ENCODE data around the gene MAPK10.
"Not testable (repeated sequence)": the region's sequence is repeated elsewhere in the genome, so short reads cannot be mapped to it uniquely, and the experiment has no call there.

The MAPK10 gene

DNA sequence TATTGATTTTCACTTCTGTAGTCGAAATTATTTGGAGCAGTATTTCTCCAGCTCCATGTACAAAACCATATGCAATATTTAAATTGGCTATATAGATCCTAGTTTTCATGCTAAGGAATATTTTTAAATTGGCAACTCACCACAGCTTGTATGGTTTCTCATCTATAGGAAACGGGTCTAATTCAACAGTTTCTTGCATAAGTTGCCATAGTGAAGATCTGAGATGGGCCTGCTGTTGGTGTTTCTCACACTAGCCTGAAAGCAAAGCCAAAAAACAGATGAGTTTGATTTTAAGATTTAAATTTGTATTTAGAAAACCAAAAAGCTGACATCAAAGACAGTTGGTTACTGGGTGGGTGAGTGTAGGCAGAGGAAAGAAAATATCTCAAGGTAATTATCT, 5.5 kb downstream of the MAPK10 start:
- Histone ChIP-seq H3K4me3 (ENCODE audit: low read length in 2 of 2) (no peak overlapping the region), H3K4me1 (ENCODE audit: control insufficient read depth in 2 of 2, insufficient read depth in 2 of 2, low read length in 2 of 2) (no peaks in the 10 kb centered on the region), H3K9ac (ENCODE audit: low read depth in 1 of 2, low read length in 2 of 2) (no peak overlapping the region), H3K9me3 (ENCODE audit: control insufficient read depth in 2 of 2, low read length in 2 of 2) (no peaks in the 10 kb centered on the region), H3K27me3 (ENCODE audit: control insufficient read depth in 2 of 2, insufficient read depth in 2 of 2, low read length in 2 of 2) (no peaks in the 10 kb centered on the region), H3K27ac (ENCODE audit: low read depth in 2 of 2, low read length in 2 of 2) (no peak overlapping the region), H3K36me3 (ENCODE audit: control insufficient read depth in 2 of 2, insufficient read depth in 2 of 2, low read length in 2 of 2) (no peaks in the 10 kb centered on the region)

DNA sequence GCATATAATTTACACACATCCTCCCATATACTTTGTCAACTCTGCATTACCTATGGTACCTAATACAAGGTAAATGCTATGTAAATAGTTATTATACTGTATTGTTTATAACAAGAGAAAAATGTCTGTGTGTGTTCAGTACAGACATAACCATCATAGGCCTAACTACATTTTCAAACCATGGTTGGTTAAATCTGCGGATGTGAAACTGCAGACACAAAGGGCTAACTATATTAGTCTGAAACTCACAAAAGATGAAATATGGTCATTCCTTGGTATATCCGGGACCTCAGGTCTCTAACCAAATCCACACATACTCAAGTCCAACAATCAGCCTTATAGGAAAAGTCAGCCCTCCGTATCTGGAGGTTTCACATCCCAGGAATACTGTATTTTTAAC, 13.5 kb downstream of the MAPK10 start:
- H3K9ac ChIP-seq (ENCODE audit: low read depth in 1 of 2, low read length in 2 of 2) = no peak overlapping the region
- H3K9me3 ChIP-seq (ENCODE audit: control insufficient read depth in 2 of 2, low read length in 2 of 2) = no peaks in the 10 kb centered on the region
- H3K4me1 ChIP-seq (ENCODE audit: control insufficient read depth in 2 of 2, insufficient read depth in 2 of 2, low read length in 2 of 2) = no peaks in the 10 kb centered on the region
- H3K36me3 ChIP-seq (ENCODE audit: control insufficient read depth in 2 of 2, insufficient read depth in 2 of 2, low read length in 2 of 2) = no peaks in the 10 kb centered on the region
- no peaks in the 10 kb centered on the region for H3K27me3 ChIP-seq (ENCODE audit: control insufficient read depth in 2 of 2, insufficient read depth in 2 of 2, low read length in 2 of 2)
- no peak overlapping the region for H3K27ac ChIP-seq (ENCODE audit: low read depth in 2 of 2, low read length in 2 of 2)
- no peak overlapping the region for H3K4me3 ChIP-seq (ENCODE audit: low read length in 2 of 2)

DNA sequence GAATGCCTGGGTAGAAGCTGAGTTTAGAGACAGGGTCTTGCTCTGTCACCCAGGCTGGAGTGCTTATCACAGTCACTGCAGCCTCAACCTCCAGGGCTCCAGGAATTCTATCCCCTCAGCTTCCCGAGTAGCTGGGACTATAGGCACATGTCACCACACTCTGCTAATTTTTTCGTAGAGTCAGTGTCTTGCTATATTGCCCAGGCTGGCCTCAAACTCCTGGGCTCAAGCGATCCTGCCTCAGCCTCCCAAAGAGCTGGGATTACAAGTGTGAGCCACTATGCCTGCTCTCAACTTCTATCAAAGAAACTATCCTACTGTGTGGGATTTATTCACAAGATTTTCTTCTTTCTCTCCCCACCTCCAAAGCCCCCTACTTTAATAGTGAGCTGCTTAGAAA, 15.7 kb downstream of the MAPK10 start:
- Histone ChIP-seq H3K4me1 (ENCODE audit: control insufficient read depth in 2 of 2, insufficient read depth in 2 of 2, low read length in 2 of 2) (no peaks in the 10 kb centered on the region), H3K4me3 (ENCODE audit: low read length in 2 of 2) (no peak overlapping the region), H3K27me3 (ENCODE audit: control insufficient read depth in 2 of 2, insufficient read depth in 2 of 2, low read length in 2 of 2) (no peaks in the 10 kb centered on the region), H3K9ac (ENCODE audit: low read depth in 1 of 2, low read length in 2 of 2) (no peak overlapping the region), H3K27ac (ENCODE audit: low read depth in 2 of 2, low read length in 2 of 2) (no peak overlapping the region), H3K9me3 (ENCODE audit: control insufficient read depth in 2 of 2, low read length in 2 of 2) (no peaks in the 10 kb centered on the region), H3K36me3 (ENCODE audit: control insufficient read depth in 2 of 2, insufficient read depth in 2 of 2, low read length in 2 of 2) (no peaks in the 10 kb centered on the region)

DNA sequence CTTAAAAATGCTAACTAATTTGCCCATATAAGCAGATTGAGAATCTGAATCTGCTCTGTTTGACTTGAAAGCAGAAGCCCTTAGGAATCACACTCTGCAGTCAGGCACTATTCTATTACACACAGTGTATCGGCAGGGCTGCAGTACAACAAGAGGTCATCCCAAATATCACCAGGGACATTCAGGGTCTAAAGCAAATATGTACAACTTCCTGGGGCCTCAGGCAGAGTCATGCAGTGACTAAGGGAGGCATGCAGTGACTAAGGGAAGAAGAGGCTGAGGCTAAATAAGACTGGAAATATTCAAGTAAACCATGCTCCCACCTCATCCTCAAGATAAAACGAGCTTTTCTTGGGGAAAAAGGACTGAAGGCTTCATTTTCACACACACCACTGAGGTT, 20.9 kb downstream of the MAPK10 start:
- no peak overlapping the region for H3K27ac ChIP-seq (ENCODE audit: low read depth in 2 of 2, low read length in 2 of 2)
- H3K4me1 ChIP-seq (ENCODE audit: control insufficient read depth in 2 of 2, insufficient read depth in 2 of 2, low read length in 2 of 2) = no peaks in the 10 kb centered on the region
- no peak overlapping the region for H3K4me3 ChIP-seq (ENCODE audit: low read length in 2 of 2)
- H3K27me3 ChIP-seq (ENCODE audit: control insufficient read depth in 2 of 2, insufficient read depth in 2 of 2, low read length in 2 of 2) = no peaks in the 10 kb centered on the region
- no peaks in the 10 kb centered on the region for H3K9me3 ChIP-seq (ENCODE audit: control insufficient read depth in 2 of 2, low read length in 2 of 2)
- no peak overlapping the region for H3K9ac ChIP-seq (ENCODE audit: low read depth in 1 of 2, low read length in 2 of 2)
- H3K36me3 ChIP-seq (ENCODE audit: control insufficient read depth in 2 of 2, insufficient read depth in 2 of 2, low read length in 2 of 2) = no peaks in the 10 kb centered on the region

DNA sequence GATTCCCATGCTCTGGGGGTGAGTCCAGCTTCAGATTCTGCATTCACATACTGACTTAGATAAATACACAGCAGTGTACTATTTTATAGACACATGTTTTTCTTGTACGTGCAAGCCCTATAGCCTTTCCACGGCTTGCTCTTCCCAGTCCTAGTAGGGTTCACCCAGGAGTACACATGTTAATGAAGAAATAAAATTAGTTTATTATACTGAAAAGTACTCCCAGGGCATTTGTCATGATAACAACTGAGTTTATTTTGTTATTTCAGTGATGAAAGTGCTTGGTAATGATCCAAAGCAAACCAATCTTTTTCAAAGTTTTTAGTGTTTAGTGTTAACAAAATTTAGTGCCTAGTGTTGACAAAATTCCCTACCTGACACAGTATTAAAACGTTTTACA, 21.3 kb downstream of the MAPK10 start:
- Histone ChIP-seq H3K9ac (ENCODE audit: low read depth in 1 of 2, low read length in 2 of 2) (no peak overlapping the region), H3K4me1 (ENCODE audit: control insufficient read depth in 2 of 2, insufficient read depth in 2 of 2, low read length in 2 of 2) (no peaks in the 10 kb centered on the region), H3K27ac (ENCODE audit: low read depth in 2 of 2, low read length in 2 of 2) (no peak overlapping the region), H3K4me3 (ENCODE audit: low read length in 2 of 2) (no peak overlapping the region), H3K27me3 (ENCODE audit: control insufficient read depth in 2 of 2, insufficient read depth in 2 of 2, low read length in 2 of 2) (no peaks in the 10 kb centered on the region), H3K36me3 (ENCODE audit: control insufficient read depth in 2 of 2, insufficient read depth in 2 of 2, low read length in 2 of 2) (no peaks in the 10 kb centered on the region), H3K9me3 (ENCODE audit: control insufficient read depth in 2 of 2, low read length in 2 of 2) (no peaks in the 10 kb centered on the region)

DNA sequence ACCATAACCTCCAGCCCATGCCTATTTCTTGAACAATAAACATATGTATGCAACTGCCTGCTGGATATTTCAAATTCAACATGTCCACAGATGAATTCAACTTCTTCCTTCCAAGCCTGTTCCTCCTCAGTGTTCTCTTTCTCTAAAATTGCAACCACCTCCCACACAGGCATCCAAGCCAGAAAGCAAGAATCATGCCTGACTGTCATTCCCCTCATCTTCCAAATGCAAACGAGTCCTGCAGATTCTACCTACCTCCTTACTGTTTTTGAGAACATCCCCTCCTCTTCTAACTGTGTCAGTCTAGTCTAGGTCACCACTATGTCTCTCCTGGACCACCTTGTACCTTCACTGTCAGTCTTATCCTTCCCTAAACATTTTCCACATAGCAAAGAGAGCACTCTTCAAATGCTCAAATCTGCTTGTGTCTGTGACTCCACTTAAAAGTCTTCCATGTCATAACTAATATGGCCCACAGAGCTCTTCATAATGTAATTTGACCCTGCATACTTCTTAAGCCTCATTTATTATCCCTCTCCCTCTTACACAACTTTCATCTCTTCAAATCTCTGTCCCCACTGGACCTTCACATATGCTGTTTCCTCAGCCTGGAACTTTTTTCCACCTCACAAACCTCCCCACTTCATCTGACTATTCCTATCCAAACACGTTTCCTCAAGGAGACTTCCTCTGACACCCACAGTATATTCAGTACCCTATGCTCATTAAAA, 25.7 kb downstream of the MAPK10 start:
- H3K27ac ChIP-seq (ENCODE audit: low read depth in 2 of 2, low read length in 2 of 2) = no peak overlapping the region
- no peak overlapping the region for H3K4me3 ChIP-seq (ENCODE audit: low read length in 2 of 2)
- no peaks in the 10 kb centered on the region for H3K27me3 ChIP-seq (ENCODE audit: control insufficient read depth in 2 of 2, insufficient read depth in 2 of 2, low read length in 2 of 2)
- H3K4me1 ChIP-seq (ENCODE audit: control insufficient read depth in 2 of 2, insufficient read depth in 2 of 2, low read length in 2 of 2) = no peaks in the 10 kb centered on the region
- H3K36me3 ChIP-seq (ENCODE audit: control insufficient read depth in 2 of 2, insufficient read depth in 2 of 2, low read length in 2 of 2) = no peaks in the 10 kb centered on the region
- no peak overlapping the region for H3K9ac ChIP-seq (ENCODE audit: low read depth in 1 of 2, low read length in 2 of 2)
- H3K9me3 ChIP-seq (ENCODE audit: control insufficient read depth in 2 of 2, low read length in 2 of 2) = no peaks in the 10 kb centered on the region

DNA sequence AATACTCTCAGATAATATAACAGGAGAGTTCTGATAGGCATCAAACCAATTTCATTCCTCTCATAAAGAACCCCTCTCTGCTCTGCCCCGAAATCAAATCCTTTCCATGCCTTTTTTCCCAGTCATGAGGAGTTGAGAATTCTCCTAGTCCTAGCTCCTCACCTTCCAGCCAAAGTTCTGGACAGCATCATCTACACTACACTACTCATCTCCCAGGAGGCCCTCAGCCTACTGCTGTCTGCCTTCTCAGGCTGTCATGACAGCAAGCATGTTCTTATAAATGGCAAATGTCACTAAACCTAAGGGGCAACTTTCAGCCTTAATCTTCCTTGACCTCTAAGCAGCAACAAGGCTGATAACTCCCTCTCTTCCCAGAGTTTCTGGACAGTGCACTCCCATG, 26.6 kb downstream of the MAPK10 start:
- no peak overlapping the region for H3K27ac ChIP-seq (ENCODE audit: low read depth in 2 of 2, low read length in 2 of 2)
- no peaks in the 10 kb centered on the region for H3K4me1 ChIP-seq (ENCODE audit: control insufficient read depth in 2 of 2, insufficient read depth in 2 of 2, low read length in 2 of 2)
- H3K4me3 ChIP-seq (ENCODE audit: low read length in 2 of 2) = no peak overlapping the region
- H3K9ac ChIP-seq (ENCODE audit: low read depth in 1 of 2, low read length in 2 of 2) = no peak overlapping the region
- no peaks in the 10 kb centered on the region for H3K36me3 ChIP-seq (ENCODE audit: control insufficient read depth in 2 of 2, insufficient read depth in 2 of 2, low read length in 2 of 2)
- H3K27me3 ChIP-seq (ENCODE audit: control insufficient read depth in 2 of 2, insufficient read depth in 2 of 2, low read length in 2 of 2) = no peaks in the 10 kb centered on the region
- H3K9me3 ChIP-seq (ENCODE audit: control insufficient read depth in 2 of 2, low read length in 2 of 2) = no peaks in the 10 kb centered on the region

DNA sequence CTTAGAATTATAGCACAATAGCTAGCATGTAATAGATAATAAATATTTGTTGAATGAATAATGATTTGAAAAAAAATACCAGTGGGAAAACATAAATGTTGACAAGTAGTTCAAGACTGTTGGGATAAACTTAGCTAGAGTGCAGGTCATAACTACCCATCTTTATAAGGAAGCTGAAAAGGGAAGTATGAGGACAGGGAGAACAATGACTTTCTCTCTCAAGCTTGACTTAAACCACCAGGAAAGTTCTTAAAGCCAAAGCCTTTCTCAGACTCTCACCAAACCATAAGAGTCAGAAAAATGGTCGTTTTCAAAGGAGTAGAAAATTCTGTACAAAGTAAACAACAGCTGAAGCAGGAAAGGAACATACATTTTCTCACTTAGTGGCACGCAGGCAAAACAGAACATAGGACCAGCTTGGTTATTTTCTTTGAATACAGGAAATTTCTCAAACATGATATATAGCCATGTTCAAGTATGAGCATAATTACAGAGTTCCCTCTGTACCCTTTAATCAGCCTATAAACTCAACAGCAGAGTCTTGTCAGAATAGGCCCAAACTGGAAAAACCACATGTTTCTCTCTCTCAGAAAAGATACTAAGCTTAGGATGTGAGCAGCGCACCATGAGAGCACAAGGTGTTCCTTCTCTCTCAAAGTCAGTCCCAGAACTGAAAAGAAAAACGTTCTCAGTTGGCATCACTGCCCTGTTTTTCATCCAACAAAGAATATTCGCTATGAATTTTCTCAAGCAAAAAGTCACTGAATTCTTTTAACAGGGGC, 28.7 kb downstream of the MAPK10 start:
- no peak overlapping the region for H3K4me3 ChIP-seq (ENCODE audit: low read length in 2 of 2)
- H3K27ac ChIP-seq (ENCODE audit: low read depth in 2 of 2, low read length in 2 of 2) = no peak overlapping the region

DNA sequence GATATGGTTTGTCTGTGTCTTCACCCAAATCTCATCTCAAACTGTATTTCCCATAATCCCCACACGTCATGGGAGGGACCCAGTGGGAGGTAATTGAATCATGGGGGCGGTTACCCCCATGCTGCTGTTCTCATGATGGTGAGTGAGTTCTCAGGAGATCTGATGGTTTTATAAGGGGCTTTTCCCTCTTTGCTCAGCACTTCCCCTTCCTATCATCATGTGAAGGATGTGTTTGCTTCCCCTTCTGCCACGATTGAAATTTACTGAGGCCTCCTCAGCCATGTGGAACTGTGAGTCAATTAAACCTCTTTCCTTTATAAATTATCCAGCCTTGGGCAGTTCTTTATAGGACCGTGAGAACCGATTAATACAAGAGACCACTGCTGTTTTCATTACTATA, 29.4 kb downstream of the MAPK10 start:
- H3K9me3 ChIP-seq (ENCODE audit: control insufficient read depth in 2 of 2, low read length in 2 of 2); H3K27ac ChIP-seq (ENCODE audit: low read depth in 2 of 2, low read length in 2 of 2); H3K27me3 ChIP-seq (ENCODE audit: control insufficient read depth in 2 of 2, insufficient read depth in 2 of 2, low read length in 2 of 2); H3K4me3 ChIP-seq (ENCODE audit: low read length in 2 of 2); H3K36me3 ChIP-seq (ENCODE audit: control insufficient read depth in 2 of 2, insufficient read depth in 2 of 2, low read length in 2 of 2); H3K4me1 ChIP-seq (ENCODE audit: control insufficient read depth in 2 of 2, insufficient read depth in 2 of 2, low read length in 2 of 2); H3K9ac ChIP-seq (ENCODE audit: low read depth in 1 of 2, low read length in 2 of 2): not testable (repeated sequence)

More for the DNA sequence above, 28.7 kb downstream of the MAPK10 start:
- Histone ChIP-seq H3K27me3 (ENCODE audit: control insufficient read depth in 2 of 2, insufficient read depth in 2 of 2, low read length in 2 of 2) (no peaks in the 10 kb centered on the region), H3K4me1 (ENCODE audit: control insufficient read depth in 2 of 2, insufficient read depth in 2 of 2, low read length in 2 of 2) (no peaks in the 10 kb centered on the region), H3K36me3 (ENCODE audit: control insufficient read depth in 2 of 2, insufficient read depth in 2 of 2, low read length in 2 of 2) (no peaks in the 10 kb centered on the region), H3K9ac (ENCODE audit: low read depth in 1 of 2, low read length in 2 of 2) (no peak overlapping the region), H3K9me3 (ENCODE audit: control insufficient read depth in 2 of 2, low read length in 2 of 2) (no peaks in the 10 kb centered on the region)

DNA sequence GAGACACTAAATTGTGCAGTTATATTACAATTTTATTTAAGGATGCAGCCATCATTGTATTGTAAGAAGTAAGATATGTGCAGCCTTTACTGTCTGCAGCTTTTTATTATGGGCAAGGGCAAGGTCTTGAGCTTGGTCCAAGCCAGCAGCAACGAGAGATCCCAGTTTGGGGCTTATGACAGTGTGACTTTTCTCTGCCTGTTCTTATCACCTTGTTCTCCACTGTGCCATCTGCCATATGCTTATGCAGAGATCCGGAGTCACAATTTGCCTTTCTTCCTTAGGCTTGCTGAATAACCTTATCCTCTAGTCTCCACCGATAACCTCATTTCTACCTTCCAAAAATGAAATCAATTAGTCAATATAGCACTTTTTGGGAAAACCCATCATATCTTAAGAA, 30.4 kb downstream of the MAPK10 start:
- no peak overlapping the region for H3K9ac ChIP-seq (ENCODE audit: low read depth in 1 of 2, low read length in 2 of 2)
- no peaks in the 10 kb centered on the region for H3K27me3 ChIP-seq (ENCODE audit: control insufficient read depth in 2 of 2, insufficient read depth in 2 of 2, low read length in 2 of 2)
- H3K4me3 ChIP-seq (ENCODE audit: low read length in 2 of 2) = no peak overlapping the region
- no peaks in the 10 kb centered on the region for H3K4me1 ChIP-seq (ENCODE audit: control insufficient read depth in 2 of 2, insufficient read depth in 2 of 2, low read length in 2 of 2)
- H3K9me3 ChIP-seq (ENCODE audit: control insufficient read depth in 2 of 2, low read length in 2 of 2) = no peaks in the 10 kb centered on the region
- no peak overlapping the region for H3K27ac ChIP-seq (ENCODE audit: low read depth in 2 of 2, low read length in 2 of 2)
- no peaks in the 10 kb centered on the region for H3K36me3 ChIP-seq (ENCODE audit: control insufficient read depth in 2 of 2, insufficient read depth in 2 of 2, low read length in 2 of 2)

Data from mucosa of rectum (tissue), 2 donors.